Mesenchymal stem cell (in vitro differentiated cells and primary cell): ENCODE results near the gene RAB8B.
"Not testable (repeated sequence)": the region's sequence is repeated elsewhere in the genome, so short reads cannot be mapped to it uniquely, and the experiment has no call there.

ENCODE experiments used
- DNase-seq: peaks from one replicate; pipeline ENCODE4 v3.0.0-alpha.2; 2013
- H2AFZ ChIP-seq: one replicate; pipeline ENCODE4 v1.6.1; 2013; ENCODE audit warnings: low read depth, mild to moderate bottlenecking, control low read depth, inconsistent platforms, low read length, moderate library complexity
- H2AK5ac ChIP-seq: 2 replicates; pipeline ENCODE4 v1.6.1; 2013; ENCODE audit warnings: low read length, moderate library complexity, mild to moderate bottlenecking, inconsistent platforms; ENCODE audit not compliant: severe bottlenecking
- H2BK120ac ChIP-seq: one replicate; pipeline ENCODE4 v1.6.1; 2013; ENCODE audit warnings: low read depth, mild to moderate bottlenecking, inconsistent platforms, low read length, moderate library complexity
- H2BK12ac ChIP-seq, 2 experiments: one replicate each; pipeline ENCODE4 v1.6.1; 2013; ENCODE audit warnings: inconsistent platforms in 2 of 2, low read length in 2 of 2, mild to moderate bottlenecking in 2 of 2, moderate library complexity in 2 of 2, control low read depth in 1 of 2
- H2BK15ac ChIP-seq: one replicate; pipeline ENCODE4 v1.6.1; 2013; ENCODE audit warnings: mild to moderate bottlenecking, low read depth, inconsistent platforms; ENCODE audit not compliant: poor library complexity, severe bottlenecking
- H2BK5ac ChIP-seq: 2 replicates; pipeline ENCODE4 v1.6.1; 2013; ENCODE audit warnings: low read depth, mild to moderate bottlenecking, low read length, control low read depth, inconsistent platforms; ENCODE audit not compliant: poor library complexity, severe bottlenecking
- H3K14ac ChIP-seq, 2 experiments: one replicate each; pipeline ENCODE4 v1.6.1; 2013; ENCODE audit warnings: inconsistent platforms in 2 of 2, low read length in 2 of 2, control low read depth in 1 of 2, mild to moderate bottlenecking in 1 of 2, moderate library complexity in 1 of 2
- H3K18ac ChIP-seq, 2 experiments: one replicate each; pipeline ENCODE4 v1.6.1; 2013; ENCODE audit warnings: inconsistent platforms in 2 of 2, low read length in 2 of 2, control low read depth in 1 of 2, low read depth in 1 of 2, mild to moderate bottlenecking in 1 of 2
- H3K23ac ChIP-seq, 2 experiments: one replicate each; pipeline ENCODE4 v1.6.1; 2013; ENCODE audit warnings: inconsistent platforms in 2 of 2, low read length in 2 of 2, mild to moderate bottlenecking in 2 of 2, moderate library complexity in 2 of 2, control low read depth in 1 of 2
- H3K27ac ChIP-seq: 2 replicates; pipeline ENCODE4 v1.5.1; 2013; ENCODE audit warnings: mild to moderate bottlenecking, moderate library complexity, low read length, control low read depth, inconsistent platforms; ENCODE audit not compliant: poor library complexity, severe bottlenecking
- H3K27me3 ChIP-seq, 2 experiments: 2 replicates each; pipeline versions ENCODE4 v1.6.1 to v1.7.0; 2013; ENCODE audit warnings: low read length in 2 of 2, mild to moderate bottlenecking in 2 of 2, moderate library complexity in 2 of 2, control low read depth in 1 of 2, inconsistent platforms in 1 of 2; ENCODE audit not compliant: control insufficient read depth in 1 of 2, insufficient read depth in 1 of 2
- H3K36me3 ChIP-seq, 2 experiments: 2 replicates each; pipeline versions ENCODE4 v1.6.1 to v1.7.0; 2013; ENCODE audit warnings: low read length in 2 of 2, control low read depth in 1 of 2, inconsistent platforms in 1 of 2, low read depth in 1 of 2, mild to moderate bottlenecking in 1 of 2; ENCODE audit not compliant: insufficient read depth in 2 of 2, control insufficient read depth in 1 of 2
- H3K4ac ChIP-seq, 2 experiments: one replicate each; pipeline ENCODE4 v1.6.1; 2013; ENCODE audit warnings: inconsistent platforms in 2 of 2, low read length in 2 of 2, mild to moderate bottlenecking in 2 of 2, moderate library complexity in 2 of 2, control low read depth in 1 of 2, low read depth in 1 of 2
- H3K4me1 ChIP-seq: 2 replicates; pipeline ENCODE4 v1.6.1; 2013; ENCODE audit warnings: low read depth, low read length, control low read depth; ENCODE audit not compliant: control insufficient read depth, insufficient read depth
- H3K4me2 ChIP-seq: 2 replicates; pipeline ENCODE4 v1.6.1; 2013; ENCODE audit warnings: low read length, mild to moderate bottlenecking, inconsistent platforms; ENCODE audit not compliant: poor library complexity, severe bottlenecking
- H3K4me3 ChIP-seq, 2 experiments: 2 replicates each; pipeline versions ENCODE4 v1.5.1 to v1.7.0; 2013; ENCODE audit warnings: low read length in 2 of 2, mild to moderate bottlenecking in 2 of 2, control low read depth in 1 of 2, low read depth in 1 of 2; ENCODE audit not compliant: insufficient read depth in 1 of 2
- H3K79me1 ChIP-seq: replicated peaks from 2 replicates; pipeline ENCODE4 v1.6.1; 2013; ENCODE audit warnings: mild to moderate bottlenecking, control low read depth, low read length, inconsistent platforms; ENCODE audit not compliant: poor library complexity, severe bottlenecking
- H3K9ac ChIP-seq: 2 replicates; pipeline ENCODE4 v1.7.0; 2013; ENCODE audit warnings: mild to moderate bottlenecking, low read length, moderate library complexity
- H3K9me3 ChIP-seq: 2 replicates; pipeline ENCODE4 v1.7.0; 2013; ENCODE audit warnings: mild to moderate bottlenecking, low read length; ENCODE audit not compliant: control insufficient read depth
- H4K8ac ChIP-seq: one replicate; pipeline ENCODE4 v1.6.1; 2013; ENCODE audit warnings: inconsistent platforms, mild to moderate bottlenecking, low read length, moderate library complexity
- H4K91ac ChIP-seq: one replicate; pipeline ENCODE4 v1.6.1; 2013; ENCODE audit warnings: mild to moderate bottlenecking, low read length, inconsistent platforms
- WGBS: methylation state at CpG from one replicate; pipeline ENCODE4 v1.1.7; 2013; ENCODE audit warnings: mixed read lengths; 5-methylcytosine and 5-hydroxymethylcytosine counted together

Gene RAB8B

DNA sequence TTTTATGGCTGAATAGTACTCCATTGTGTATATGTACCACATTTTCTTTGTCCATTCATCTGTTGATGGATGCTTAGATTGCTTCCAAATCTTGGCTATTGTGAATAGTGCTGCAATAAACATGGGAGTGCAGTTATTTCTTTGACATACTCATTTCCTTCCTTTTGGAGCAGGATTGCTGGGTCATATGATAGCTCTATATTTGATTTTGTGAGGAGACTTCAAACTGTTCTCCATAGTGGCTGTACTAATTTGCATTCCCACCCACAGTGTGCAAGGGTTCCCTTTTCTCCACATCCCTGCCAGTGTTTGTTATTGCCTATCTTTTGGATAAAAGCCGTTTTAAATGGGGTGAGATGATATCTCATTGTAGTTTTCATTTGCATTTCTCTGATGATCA lies 47.7 kb downstream of the RAB8B start:
- not testable (repeated sequence) for H3K4me2 ChIP-seq, H2BK12ac ChIP-seq, H3K4ac ChIP-seq, DNase-seq, H2BK5ac ChIP-seq, H3K4me3 ChIP-seq, H2AFZ ChIP-seq, H3K14ac ChIP-seq, H3K27ac ChIP-seq, H3K27me3 ChIP-seq, H3K9ac ChIP-seq, H4K91ac ChIP-seq, H3K18ac ChIP-seq, H3K9me3 ChIP-seq, H3K23ac ChIP-seq, H2BK15ac ChIP-seq, H4K8ac ChIP-seq, H3K36me3 ChIP-seq, H2BK120ac ChIP-seq
- Histone ChIP-seq H3K79me1 (peaks cover 13% of the 10 kb centered on the region), H2AK5ac (peak overlapping the region; percentile 88), H3K4me1 (peaks cover 15% of the 10 kb centered on the region)
- 100% methylated on average over 1 of the region's 1 CpG for WGBS

DNA sequence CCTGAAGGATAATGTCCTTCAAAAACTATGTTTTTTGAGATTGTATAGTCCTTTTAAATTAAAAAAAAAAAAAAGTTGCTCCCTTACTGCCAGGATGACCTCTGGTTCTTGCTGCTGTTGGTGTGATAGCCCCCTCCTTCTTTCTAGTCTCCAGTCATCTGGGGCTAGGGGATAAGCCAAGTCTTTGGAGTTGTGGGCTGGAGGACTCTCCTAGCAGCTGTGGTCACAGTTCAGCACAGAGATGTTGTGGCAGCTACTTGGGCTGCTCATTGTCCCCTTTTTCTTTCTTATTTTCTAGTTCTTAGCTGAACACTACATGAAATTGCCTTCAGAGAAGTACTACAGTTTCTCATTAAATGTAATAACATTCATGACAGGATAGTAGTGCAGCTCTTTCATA lies 48.8 kb downstream of the RAB8B start:
- H2AK5ac ChIP-seq, result peak overlapping the region; percentile 94
- no peak overlapping the region for H2BK5ac ChIP-seq
- no peak overlapping the region for H4K8ac ChIP-seq
- DNase-seq, result no peak
- peaks cover 14% of the 10 kb centered on the region for H3K4me1 ChIP-seq
- H2BK12ac ChIP-seq, result no peak overlapping the region
- no peak overlapping the region for H3K23ac ChIP-seq
- H3K9ac ChIP-seq, result no peak overlapping the region
- H3K4me3 ChIP-seq, result no peak overlapping the region
- H4K91ac ChIP-seq, result no peak overlapping the region
- no peak overlapping the region for H2BK120ac ChIP-seq
- no peak overlapping the region for H3K4me2 ChIP-seq
- peaks cover 0 to 4% of the 10 kb centered on the region in 2 experiments for H3K36me3 ChIP-seq
- no peak overlapping the region for H2AFZ ChIP-seq
- no peak overlapping the region for H3K18ac ChIP-seq
- peaks cover 17% of the 10 kb centered on the region for H3K79me1 ChIP-seq
- no peak overlapping the region for H2BK15ac ChIP-seq
- H3K9me3 ChIP-seq, result no peaks in the 10 kb centered on the region
- no peaks in the 10 kb centered on the region for H3K27me3 ChIP-seq
- H3K4ac ChIP-seq, result no peak overlapping the region
- peak overlapping the region; percentile 66 for H3K27ac ChIP-seq
- no peak overlapping the region for H3K14ac ChIP-seq

DNA sequence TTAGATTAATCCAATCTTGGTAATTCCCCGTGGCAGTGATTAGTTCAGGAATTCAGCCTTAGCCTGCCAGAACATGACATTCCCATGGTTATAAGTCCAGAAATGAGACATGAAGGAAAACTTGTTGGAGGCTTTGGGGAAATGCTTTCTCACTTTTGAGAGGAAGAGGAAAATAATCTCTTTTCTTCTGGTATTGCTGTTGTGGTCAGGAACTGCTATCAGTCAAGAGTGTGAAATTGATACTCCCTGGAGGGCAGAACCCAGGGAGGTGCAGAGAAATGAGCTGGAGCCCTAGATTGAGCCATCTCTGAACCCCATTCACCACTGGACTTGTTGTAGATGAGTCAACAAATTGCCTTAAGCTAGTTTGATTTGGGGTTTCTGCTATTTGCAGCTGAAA lies 49.4 kb downstream of the RAB8B start:
- Histone ChIP-seq H3K79me1 (peaks cover 19% of the 10 kb centered on the region), H3K23ac (no peak overlapping the region), H2AFZ (no peak overlapping the region), H4K8ac (no peak overlapping the region), H2BK120ac (no peak overlapping the region), H4K91ac (no peak overlapping the region), H3K4me2 (no peak overlapping the region), H3K27ac (peak overlapping the region; percentile 49), H3K18ac (no peak overlapping the region), H3K36me3 (peaks cover 0 to 4% of the 10 kb centered on the region in 2 experiments), H3K14ac (no peak overlapping the region), H3K4me3 (no peak overlapping the region), H2BK5ac (no peak overlapping the region), H2AK5ac (no peak overlapping the region), H2BK12ac (no peak overlapping the region), H3K9me3 (no peaks in the 10 kb centered on the region), H3K4me1 (peaks cover 14% of the 10 kb centered on the region), H3K9ac (peak overlapping the region; percentile 9), H3K27me3 (no peaks in the 10 kb centered on the region), H3K4ac (no peak overlapping the region), H2BK15ac (no peak overlapping the region)
- DNase-seq, result peak; percentile 49
- WGBS, result 92% methylated on average over 1 of the region's 1 CpG

DNA sequence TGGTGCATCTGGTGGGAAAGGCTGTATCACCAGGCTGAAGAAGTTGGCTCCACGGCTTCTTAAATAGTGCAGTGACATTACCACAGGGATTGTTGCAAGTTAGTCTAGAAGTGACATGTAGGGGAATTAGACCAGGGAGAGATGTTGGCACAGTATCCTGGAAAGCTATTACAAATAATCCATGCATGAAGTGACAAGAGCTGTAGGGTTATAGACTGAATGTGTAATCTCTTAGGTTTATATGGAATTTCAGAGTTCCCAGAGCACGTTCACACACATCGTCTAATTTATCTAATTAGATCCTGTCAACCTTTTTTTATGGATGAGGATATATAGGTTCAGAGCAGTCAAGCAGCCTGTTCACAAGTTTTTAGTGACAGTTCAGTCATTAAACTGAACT lies 50.7 kb downstream of the RAB8B start:
- 98% methylated on average over 1 of the region's 3 CpGs for WGBS
- H3K18ac ChIP-seq, result no peak overlapping the region
- H3K27me3 ChIP-seq, result no peaks in the 10 kb centered on the region
- no peaks in the 10 kb centered on the region for H3K36me3 ChIP-seq
- H3K4me2 ChIP-seq, result no peak overlapping the region
- H3K27ac ChIP-seq, result no peak overlapping the region
- H3K4me1 ChIP-seq, result peaks cover 6% of the 10 kb centered on the region
- H3K23ac ChIP-seq, result no peak overlapping the region
- no peak overlapping the region for H3K14ac ChIP-seq
- H4K91ac ChIP-seq, result no peak overlapping the region
- DNase-seq, result no peak
- no peak overlapping the region for H2BK5ac ChIP-seq
- no peak overlapping the region for H2AK5ac ChIP-seq
- H3K4me3 ChIP-seq, result no peak overlapping the region
- H3K4ac ChIP-seq, result no peak overlapping the region
- no peaks in the 10 kb centered on the region for H3K9me3 ChIP-seq
- peaks cover 13% of the 10 kb centered on the region for H3K79me1 ChIP-seq
- no peak overlapping the region for H2BK12ac ChIP-seq
- no peak overlapping the region for H3K9ac ChIP-seq
- no peak overlapping the region for H4K8ac ChIP-seq
- H2AFZ ChIP-seq, result no peak overlapping the region
- H2BK120ac ChIP-seq, result no peak overlapping the region
- no peak overlapping the region for H2BK15ac ChIP-seq
